ENCODE measurements around the gene ATP8B2.
A peak's percentile ranks its signal among the peaks of the same experiment; 100 is the strongest.
"Not testable (repeated sequence)": the region's sequence is repeated elsewhere in the genome, so short reads cannot be mapped to it uniquely, and the experiment has no call there.

ATP8B2 gene, protein sequence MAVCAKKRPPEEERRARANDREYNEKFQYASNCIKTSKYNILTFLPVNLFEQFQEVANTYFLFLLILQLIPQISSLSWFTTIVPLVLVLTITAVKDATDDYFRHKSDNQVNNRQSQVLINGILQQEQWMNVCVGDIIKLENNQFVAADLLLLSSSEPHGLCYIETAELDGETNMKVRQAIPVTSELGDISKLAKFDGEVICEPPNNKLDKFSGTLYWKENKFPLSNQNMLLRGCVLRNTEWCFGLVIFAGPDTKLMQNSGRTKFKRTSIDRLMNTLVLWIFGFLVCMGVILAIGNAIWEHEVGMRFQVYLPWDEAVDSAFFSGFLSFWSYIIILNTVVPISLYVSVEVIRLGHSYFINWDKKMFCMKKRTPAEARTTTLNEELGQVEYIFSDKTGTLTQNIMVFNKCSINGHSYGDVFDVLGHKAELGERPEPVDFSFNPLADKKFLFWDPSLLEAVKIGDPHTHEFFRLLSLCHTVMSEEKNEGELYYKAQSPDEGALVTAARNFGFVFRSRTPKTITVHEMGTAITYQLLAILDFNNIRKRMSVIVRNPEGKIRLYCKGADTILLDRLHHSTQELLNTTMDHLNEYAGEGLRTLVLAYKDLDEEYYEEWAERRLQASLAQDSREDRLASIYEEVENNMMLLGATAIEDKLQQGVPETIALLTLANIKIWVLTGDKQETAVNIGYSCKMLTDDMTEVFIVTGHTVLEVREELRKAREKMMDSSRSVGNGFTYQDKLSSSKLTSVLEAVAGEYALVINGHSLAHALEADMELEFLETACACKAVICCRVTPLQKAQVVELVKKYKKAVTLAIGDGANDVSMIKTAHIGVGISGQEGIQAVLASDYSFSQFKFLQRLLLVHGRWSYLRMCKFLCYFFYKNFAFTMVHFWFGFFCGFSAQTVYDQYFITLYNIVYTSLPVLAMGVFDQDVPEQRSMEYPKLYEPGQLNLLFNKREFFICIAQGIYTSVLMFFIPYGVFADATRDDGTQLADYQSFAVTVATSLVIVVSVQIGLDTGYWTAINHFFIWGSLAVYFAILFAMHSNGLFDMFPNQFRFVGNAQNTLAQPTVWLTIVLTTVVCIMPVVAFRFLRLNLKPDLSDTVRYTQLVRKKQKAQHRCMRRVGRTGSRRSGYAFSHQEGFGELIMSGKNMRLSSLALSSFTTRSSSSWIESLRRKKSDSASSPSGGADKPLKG

DNA sequence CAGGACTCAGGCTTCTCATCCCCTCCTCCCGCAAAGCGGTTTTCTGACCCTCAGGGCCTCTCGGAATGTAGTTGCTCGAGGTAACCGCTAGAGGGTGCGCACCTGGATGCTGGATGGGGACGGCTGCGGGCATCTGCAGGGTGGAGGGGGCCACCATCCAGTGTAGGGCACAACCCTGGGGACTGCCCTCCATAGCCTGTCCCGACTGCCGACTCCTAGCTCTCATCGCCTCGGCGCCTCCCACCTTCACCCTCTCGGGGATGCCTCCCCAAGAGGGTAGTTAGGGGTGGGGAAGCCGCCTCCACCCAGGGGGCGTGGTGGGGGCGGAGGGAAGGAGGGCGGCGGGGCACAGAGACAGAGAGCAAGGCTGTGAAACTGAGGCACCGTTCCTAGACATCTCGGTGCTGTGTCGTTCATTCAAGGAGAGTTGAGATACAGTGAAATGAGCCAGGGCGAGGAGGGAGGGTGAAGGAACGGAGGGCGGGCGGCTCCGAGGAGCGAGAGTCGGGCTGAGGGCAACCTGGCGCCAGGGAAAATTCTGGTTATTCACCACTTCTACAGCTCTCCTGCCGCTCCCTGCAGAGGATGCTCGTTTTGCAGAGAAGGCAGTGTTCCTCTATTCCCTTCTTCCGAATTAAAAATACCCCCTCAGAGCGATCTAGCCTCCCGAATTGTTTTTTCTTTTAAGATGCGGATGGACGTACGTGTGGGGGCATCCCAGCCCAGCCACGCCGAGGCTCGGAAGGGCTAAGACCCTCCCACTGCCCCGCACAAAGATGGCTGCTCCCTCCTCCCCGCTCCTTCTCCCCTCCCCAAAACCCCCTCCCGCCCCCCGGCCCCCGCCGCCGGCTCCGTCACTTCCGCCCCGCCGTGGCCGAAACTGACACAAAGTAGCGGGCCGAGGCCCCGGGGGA lies at the start of gene ATP8B2:
TSS of gene ATP8B2 (plus strand) at position 857 of the 914 bp plus-strand sequence. CDS start 2,617 bp downstream, outside the sequence.
- FAIRE-seq = no peak

DNA sequence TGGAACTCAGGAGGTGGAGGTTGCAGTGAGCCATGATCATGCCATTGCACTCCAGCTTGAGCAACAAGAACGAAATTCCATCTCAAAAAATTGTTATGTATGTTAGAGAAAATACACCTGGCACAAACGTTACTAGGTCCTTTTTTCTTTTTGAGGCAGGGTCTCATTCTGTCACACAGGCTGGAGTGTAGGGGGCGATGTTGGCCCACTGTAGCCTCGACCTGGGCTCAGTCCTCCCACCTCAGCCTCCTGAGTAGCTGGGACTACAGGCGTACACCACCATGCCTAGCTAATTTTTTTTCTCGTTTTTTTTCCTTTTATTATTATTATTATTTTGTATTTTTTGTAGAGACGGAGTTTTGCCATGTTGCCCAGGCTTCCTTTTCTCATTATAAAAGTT lies 48.5 kb upstream of the ATP8B2 start:
- FAIRE-seq = no peak

DNA sequence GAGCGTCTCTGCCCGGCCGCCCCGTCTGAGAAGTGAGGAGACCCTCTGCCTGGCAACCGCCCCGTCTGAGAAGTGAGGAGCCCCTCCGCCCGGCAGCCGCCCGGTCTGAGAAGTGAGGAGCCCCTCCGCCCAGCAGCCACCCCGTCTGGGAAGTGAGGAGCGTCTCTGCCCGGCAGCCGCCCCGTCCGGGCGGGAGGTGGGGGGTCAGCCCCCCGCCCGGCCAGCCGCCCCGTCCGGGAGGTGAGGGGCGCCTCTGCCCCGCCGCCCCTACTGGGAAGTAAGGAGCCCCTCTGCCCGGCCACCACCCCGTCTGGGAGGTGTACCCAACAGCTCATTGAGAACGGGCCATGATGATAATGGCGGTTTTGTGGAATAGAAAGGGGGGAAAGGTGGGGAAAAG lies 37.7 kb upstream of the ATP8B2 start:
- not testable (repeated sequence) for FAIRE-seq

DNA sequence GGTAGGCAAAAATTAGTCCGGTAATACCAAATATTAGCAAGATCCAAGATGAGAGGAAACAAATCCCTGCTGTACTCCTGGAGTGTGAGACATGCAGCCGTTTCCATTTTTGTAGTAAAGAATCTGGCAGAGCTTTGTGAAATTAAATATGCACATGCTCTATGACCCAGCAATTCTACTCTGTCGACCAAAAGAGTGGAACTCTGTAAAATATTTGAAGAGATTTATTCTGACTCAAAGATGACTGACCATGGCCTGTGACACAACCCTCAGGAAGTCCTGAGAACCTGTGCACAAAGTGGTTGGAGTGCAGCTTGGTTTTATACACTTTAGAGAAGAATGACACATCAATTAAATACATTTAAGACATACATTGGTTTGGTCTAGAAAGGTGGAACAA lies 36.7 kb upstream of the ATP8B2 start:
- FAIRE-seq = no peak

DNA sequence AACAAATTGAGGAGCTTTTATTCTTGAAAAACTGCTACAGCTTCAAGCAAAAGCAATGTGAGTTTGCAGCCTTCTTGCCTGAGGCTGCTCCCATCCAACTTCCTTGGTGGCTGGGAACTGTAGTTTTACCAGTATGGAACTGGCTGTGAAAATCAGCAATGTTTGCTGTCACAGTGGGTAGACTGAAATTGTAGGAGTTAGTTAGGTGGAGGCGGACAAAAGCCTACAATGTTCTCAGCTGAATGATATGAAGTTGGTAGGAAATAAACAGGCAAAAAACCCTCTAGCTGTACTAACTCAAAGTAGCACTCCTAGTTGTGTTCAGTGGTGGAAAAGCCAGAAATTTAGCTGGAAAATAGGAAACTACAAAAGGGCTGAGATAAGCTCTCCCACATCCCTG lies 34.4 kb upstream of the ATP8B2 start:
- no peak for FAIRE-seq

DNA sequence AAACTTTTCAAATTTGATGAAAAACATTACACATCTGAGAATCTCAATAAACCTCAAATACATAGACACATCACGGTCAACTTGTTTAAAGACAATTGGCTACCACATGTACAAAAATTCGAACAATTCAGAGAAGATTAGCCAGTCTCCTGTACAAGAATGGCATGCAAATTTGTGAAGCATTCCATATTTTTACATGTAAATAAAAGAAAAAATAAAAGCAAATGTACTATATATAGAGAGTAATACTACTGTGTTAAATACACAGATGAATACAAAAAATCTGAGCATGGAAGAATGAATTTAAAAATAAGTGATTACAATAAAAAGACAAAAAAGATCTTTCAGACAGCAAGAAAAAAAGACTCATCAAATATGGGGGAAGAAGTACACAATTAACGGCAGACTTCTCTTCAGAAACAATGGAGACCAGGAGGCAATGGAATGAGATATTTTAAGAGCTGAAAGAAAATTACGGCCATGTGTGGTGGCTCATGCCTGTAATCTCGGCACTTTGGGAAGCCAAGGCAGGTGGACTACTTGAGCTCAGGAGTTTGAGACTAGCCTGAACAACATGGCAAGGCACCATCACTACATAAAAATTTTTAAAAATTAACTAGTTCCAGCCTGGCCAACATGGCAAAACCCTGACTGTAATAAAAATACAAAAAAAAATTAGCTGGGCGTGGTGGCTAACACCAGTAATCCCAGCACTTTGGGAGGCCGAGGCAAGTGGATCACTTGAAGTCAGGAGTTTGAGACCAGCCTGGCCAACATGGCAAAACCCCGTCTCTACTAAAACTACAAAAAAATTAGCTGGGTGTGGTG lies 29.7 kb upstream of the ATP8B2 start:
- peak; percentile 78 for FAIRE-seq

DNA sequence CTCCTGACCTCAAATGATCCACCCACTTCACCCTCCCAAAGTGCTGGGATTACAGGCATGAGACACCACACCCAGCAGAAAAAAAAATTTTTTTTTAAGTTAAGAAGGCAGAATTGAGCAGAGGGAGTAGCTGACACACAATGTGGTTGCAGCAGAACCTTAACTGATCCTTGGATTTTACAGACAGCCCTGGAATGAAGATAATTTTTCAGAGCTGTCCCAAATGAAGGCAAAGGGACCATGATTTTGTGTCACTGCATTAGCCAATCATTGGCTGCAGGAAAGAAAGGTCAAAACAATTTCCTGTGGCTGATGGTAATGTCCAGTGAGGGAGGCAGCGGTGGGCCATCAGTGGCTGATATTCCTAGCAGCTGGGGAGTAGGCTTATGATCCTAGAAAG lies 23.7 kb upstream of the ATP8B2 start:
- no peak for FAIRE-seq

DNA sequence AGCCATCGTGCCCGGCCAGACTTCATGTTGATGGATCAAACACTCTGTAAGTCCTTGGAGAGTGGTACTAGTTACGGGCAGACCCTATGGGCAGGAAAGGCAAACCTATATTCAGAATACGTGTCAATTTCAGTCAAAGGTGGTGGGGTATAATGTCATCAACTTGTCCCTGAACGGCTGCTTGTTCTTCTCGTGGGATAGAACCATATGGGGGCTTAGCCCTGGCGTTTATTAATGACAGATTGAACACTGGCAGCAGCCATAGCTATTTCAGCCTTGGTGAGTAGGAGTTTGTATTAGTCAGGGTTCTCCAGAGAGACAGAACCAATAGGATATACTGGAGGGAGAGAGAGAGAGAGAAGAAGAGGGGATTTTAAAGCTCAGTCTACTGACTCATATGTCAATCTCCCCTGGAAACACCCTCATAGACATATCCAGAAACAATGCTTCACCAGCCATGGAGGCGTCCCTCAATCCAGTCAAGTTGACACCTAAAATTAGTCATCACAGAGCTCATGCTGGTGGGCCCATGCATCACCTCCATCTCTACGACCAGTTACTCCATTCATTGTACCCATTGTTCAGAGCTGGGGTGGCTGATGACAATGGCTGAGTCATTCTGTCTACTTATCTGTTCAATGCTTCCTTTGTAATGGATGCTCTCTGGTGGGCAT lies 20.5 kb upstream of the ATP8B2 start:
- FAIRE-seq = no peak

DNA sequence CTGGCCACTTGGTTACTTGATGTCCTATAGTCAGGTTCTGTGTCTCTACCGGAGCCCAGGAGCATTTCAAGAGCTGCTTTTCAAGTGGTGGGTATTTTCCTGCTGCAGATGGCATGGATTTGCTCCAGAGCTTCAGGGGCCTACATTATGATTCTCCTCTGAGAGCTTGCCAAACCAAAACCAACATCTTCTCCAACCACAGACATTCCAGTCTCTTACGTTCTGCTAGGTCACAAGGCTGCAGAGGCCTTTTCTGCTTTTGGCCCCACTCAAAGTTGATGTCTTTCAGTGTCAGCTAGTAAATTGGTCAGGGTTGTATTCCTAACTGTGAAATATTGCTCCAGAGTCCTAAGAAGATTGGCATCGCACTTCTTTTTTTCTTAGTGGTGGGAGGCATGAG lies 19.2 kb upstream of the ATP8B2 start:
- no peak for FAIRE-seq

DNA sequence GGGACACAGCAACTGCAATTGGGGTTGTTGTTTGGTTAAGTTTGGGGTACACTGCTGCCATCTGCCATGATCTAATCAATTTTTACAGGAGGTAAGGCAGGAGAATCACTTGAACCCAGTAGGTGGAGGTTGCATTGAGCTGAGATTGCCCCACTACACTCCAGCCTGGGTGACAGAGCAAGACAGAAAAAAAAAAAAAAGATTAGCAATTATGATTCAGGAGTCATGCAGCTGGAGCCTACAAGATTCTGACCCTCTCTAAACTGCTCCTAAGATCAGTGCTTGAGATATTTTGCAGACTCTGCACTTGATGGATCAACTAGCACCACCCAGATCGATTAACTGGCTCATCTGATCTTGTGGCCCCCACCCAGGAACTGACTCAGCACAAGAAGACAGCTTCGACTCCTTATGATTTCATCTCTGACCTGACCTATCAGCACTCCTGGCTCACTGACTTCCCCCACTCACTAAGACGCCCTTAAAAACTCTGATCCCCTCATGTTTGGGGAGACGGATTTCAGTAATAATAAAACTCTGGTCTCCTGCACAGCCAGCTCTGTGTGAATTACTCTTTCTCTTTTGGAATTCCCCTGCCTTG lies 17.6 kb upstream of the ATP8B2 start:
- FAIRE-seq = not testable (repeated sequence)

DNA sequence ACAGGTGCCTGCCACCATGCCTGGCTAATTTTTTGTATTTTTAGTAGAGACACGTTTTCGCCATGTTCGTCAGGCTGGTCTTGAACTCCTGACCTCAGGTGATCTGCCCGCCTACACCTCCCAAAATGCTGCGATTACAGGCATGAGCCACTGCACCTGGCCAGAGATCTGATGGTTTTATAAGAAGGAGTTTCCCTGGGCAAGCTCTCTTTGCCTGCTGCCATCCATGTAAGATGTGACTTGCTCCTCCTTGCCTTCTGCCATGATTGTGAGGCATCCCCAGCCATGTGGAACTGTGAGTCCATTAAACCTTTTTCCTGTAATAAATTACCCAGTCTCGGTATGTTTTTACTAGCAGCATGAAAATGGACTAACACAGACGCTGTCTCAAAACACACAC lies 16.2 kb upstream of the ATP8B2 start:
- not testable (repeated sequence) for FAIRE-seq

DNA sequence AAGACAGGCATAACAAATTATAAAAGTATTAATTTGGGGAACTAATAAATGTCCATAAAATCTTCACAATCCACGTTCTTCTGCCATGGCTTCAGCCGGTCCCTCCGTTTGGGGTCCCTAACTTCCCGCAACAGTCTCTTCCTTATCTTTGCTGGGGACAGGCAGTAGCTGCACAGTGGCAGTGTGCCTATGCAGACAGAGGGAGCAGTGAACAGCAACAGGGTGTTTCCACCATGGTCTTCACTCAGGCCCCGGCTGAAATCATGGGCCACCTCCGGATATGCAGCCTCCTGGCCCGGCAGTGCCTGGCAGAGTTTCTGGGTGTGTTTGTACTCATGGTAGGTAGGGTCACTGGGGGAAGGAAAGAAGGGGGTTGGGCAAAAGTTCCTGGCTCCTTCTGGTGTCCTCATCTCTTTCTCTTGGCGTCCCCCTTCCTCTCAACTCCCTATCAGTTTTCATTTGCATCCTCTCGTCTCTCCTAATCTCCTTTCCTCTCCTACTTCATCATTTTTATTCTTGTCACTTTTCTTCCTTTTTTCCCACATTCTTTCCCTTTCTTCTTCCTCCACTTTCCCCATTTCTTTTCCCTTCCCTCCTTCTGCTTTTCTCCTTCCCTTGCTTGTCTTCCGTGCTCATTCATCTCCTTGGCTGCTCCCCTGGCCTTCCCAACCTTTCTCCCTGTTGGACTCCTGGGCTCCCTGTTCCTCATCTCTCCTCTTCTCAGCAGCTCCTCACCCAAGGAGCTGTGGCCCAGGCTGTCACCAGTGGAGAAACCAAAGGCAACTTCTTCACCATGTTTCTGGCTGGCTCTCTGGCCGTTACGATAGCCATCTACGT lies 12.9 kb upstream of the ATP8B2 start:
- not testable (repeated sequence) for FAIRE-seq

DNA sequence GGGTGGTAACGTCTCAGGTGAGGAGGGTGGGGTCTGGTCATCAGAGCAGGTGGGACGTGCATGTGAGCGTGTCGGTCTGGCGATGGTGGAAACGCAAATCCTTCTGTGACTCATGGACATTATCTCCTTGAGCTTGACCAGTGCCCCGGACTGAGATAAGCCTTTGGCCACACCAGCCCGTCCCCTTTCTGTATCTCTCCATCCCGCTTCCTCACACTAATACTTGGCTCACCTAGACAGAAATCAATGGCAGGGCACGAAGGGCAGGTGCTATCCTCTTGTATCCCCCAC lies 12.3 kb upstream of the ATP8B2 start:
- no peak for FAIRE-seq

DNA sequence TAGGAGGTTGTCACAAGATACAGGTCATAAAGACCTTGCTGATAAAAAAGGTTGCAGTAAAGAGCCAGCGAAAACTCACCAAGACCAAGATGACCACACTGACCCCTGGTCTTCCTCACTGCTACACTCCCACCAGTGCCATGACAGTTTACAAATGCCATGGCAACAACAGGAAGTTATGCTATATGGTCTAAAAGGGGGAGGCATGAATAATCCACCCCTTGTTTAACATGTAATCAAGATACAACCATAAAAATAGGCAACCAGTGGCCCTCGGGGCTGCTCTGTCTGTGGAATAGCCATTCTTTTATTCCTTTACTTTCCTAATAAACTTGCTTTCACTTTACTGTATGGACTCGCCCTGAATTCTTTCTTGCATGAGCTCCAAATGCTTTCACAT lies 11.1 kb upstream of the ATP8B2 start:
- not testable (repeated sequence) for FAIRE-seq

DNA sequence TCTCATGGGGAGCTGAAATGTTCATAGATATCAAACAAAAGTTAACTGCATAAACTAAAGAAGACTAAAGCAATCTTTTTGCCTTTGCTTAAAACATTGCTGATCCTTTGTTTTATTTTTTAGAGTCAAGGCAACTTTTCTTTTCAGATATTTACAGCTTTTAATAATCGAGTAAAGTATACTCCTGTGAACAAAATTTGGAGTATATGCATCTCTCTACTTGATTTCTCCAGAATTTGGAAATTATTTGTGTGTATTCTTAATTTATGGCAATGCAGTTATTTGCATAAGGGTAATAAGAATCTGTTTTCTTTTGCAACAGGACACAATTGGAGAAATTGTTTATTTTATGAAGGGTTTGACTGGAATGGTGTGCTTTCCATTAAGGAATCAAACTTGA lies 8.6 kb upstream of the ATP8B2 start:
- no peak for FAIRE-seq

DNA sequence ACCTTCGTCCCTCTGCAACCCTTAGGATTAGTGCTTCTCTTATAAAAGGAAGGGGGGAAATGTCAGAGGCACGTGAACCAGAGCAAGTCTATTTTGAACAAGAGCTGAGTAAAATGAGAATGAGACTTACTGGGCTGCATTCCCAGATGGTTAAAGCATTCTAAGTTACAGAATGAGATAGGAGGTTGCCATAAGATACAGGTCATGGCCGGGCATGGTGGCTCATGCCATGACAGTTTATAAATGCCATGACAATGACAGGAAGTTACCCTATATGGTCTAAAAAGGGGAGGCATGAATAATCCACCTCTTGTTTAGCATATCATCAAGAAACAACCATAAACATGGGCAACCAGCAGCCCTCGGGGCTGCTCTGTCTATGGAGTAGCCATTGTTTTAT lies 6.9 kb upstream of the ATP8B2 start:
- FAIRE-seq = no peak

DNA sequence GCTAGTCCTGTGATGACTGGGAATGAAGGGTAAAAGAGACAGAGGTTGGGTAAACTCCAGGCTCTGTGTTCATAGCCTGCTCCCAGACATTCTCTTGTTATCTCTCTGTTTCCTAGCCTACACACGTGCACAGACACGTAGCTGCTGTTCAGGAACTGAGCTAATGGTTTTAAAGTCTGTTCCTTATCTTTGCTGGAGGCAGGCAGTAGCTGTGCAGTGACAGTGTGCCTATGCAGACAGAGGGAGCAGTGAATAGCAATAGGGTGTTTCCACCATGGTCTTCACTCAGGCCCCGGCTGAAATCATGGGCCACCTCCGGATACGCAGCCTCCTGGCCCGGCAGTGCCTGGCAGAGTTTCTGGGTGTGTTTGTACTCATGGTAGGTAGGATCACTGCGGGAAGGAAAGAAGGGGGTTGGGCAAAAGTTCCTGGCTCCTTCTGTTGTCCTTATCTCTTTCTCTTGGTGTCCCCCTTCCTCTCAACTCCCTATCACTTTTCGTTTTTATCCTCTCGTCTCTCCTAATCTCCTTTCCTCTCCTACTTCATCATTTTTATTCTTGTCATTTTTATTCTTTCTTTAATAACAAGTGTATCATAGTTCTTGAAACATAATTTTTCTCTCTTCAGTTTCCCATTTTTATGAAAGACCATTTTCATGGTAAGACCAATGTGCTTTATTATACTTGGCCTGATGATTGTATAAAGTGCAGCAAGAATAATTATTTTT lies 4.3 kb upstream of the ATP8B2 start, which contains the start of gene AQP10:
TSS of gene AQP10 (plus strand) at position 212 of the 727 bp plus-strand sequence. CDS start at position 275, 63 bp downstream.
- FAIRE-seq = no peak

DNA sequence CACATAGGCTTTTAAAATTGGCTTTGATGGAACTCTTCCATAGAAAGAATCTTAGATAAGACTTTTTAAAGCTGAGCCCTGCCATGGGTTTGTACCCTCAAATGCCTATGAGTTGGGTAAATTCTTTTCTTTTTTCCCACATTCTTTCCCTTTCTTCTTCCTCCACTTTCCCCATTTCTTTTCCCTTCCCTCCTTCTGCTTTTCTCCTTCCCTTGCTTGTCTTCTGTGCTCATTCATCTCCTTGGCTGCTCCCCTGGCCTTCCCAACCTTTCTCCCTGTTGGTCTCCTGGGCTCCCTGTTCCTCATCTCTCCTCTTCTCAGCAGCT lies 3.8 kb upstream of the ATP8B2 start:
- FAIRE-seq = not testable (repeated sequence)

DNA sequence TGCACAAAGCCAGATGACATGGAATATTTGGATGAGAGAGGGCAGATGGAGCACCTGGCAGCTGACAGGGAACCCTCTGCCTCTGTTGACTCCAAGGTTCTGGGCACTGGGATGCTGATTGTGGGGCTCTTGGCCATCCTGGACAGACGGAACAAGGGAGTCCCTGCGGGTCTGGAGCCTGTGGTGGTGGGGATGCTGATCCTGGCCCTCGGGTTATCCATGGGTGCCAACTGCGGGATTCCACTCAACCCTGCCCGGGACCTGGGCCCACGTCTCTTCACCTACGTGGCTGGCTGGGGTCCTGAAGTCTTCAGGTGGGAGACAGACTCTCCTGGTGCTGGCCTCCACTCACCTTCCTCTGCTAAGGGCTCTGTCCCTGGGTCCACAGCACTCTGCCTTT lies 1.8 kb upstream of the ATP8B2 start:
- FAIRE-seq = no peak

Data from G401.6 (cell line).